Measurements from ENCODE around the gene SEPTIN6. TPM values are rescaled to one million over a fixed set of nuclear protein-coding genes. Genes with fewer than 3 reads are reported as not detected.

SEPTIN6 gene
- total and polyA plus RNA-seq, 2 donors from 2014 or later: 32.4 to 40.1 TPM

DNA sequence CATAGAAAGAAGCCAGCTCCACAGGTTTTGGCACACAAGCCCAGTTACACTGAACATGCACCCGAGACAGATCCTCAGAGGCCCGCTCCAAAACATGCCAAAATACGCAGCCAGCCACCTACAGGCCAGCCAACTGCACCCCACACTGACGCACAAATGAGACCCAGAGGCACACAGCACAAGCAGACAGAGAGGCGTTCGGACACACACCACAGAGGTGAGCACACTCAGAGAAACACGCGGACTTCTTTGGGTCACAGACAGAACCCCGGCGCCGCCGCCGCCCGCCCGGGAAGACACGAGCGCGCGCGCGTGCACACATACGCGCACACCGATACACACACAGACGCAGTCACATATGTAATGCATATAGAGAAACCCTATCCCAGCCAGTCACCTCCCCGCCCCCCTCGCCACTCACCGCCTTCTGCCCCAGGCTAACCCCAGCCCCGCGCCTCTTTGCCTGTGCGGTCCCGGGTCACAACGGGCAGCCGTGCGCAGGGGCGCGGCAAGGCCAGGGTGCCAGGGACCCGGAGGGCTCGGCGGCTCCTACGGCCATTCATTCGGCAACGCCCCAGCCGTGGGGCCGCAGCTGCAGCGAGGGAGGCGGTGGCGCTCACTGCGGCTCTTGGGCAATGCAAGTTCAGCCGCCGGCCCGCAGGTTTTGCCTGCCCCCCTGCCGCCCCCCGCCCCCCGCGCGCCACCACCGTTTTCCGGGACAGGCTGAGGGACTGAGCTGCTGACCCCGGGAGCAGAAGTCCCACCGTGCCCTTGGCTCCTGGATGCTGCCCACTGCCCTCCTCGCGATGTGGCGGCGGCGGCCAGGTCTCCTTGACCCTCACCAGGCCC, 553 bp downstream of the SEPTIN6 start:
- peak overlapping the region in 2 of 3 donors; percentile 45 to 55 for H3K9ac ChIP-seq (ENCODE audit: low read length in 3 of 3)
- TF ChIP-seq CTCF (IDR thresholded peaks at IDR 0.05; ENCODE audit: borderline replicate concordance, extremely low read depth, insufficient read depth): no peak
- H3K27me3 ChIP-seq (ENCODE audit: control insufficient read depth, insufficient read depth, low read length): no peaks in the 10 kb centered on the region
- peak overlapping the region; percentile 65 to 67 for H3K27ac ChIP-seq (ENCODE audit: low read depth in 2 of 2, low read length in 2 of 2)
- H3K9me3 ChIP-seq (ENCODE audit: control insufficient read depth in 2 of 3, insufficient read depth in 1 of 3, low read length in 3 of 3): no peaks in the 10 kb centered on the region
- peak overlapping the region; percentile 58 to 75 (median 59) for H3K4me3 ChIP-seq (ENCODE audit: low read length in 3 of 3)
- DNase-seq (peak; percentile 45 to 81 (median 55)), FAIRE-seq (no peak)
- no peaks in the 10 kb centered on the region for H3K36me3 ChIP-seq (ENCODE audit: control insufficient read depth in 2 of 3, insufficient read depth in 3 of 3, low read length in 3 of 3)
- intact Hi-C loops (cut with DNase I): no loop called here
- peaks cover 0 to 5% (median 0%) of the 10 kb centered on the region in 3 donors for H3K4me1 ChIP-seq (ENCODE audit: control insufficient read depth in 2 of 3, insufficient read depth in 2 of 3, low read depth in 1 of 3, low read length in 3 of 3)

GRCh38 chrX:119690921-119691716, 1.8 kb downstream of the SEPTIN6 start:
- intact Hi-C loops (cut with DNase I): no loop called here
- H3K27ac ChIP-seq (ENCODE audit: low read depth in 2 of 2, low read length in 2 of 2): no peak overlapping the region
- H3K27me3 ChIP-seq (ENCODE audit: control insufficient read depth, insufficient read depth, low read length): no peaks in the 10 kb centered on the region
- DNase-seq (peak in 4 of 5 donors; percentile 34 to 65 (median 59)), FAIRE-seq (no peak)
- no peaks in the 10 kb centered on the region for H3K36me3 ChIP-seq (ENCODE audit: control insufficient read depth in 2 of 3, insufficient read depth in 3 of 3, low read length in 3 of 3)
- TF ChIP-seq CTCF (IDR thresholded peaks at IDR 0.05; ENCODE audit: borderline replicate concordance, extremely low read depth, insufficient read depth): no peak
- no peak overlapping the region for H3K9ac ChIP-seq (ENCODE audit: low read length in 3 of 3)
- peaks cover 0 to 6% (median 0%) of the 10 kb centered on the region in 3 donors for H3K4me1 ChIP-seq (ENCODE audit: control insufficient read depth in 2 of 3, insufficient read depth in 2 of 3, low read depth in 1 of 3, low read length in 3 of 3)
- peak overlapping the region in 1 of 3 donors; percentile 59 for H3K4me3 ChIP-seq (ENCODE audit: low read length in 3 of 3)
- no peaks in the 10 kb centered on the region for H3K9me3 ChIP-seq (ENCODE audit: control insufficient read depth in 2 of 3, insufficient read depth in 1 of 3, low read length in 3 of 3)

- H3K4me3 ChIP-seq (ENCODE audit: low read length in 3 of 3): no peak overlapping the region
- no peaks in the 10 kb centered on the region for H3K36me3 ChIP-seq (ENCODE audit: control insufficient read depth in 2 of 3, insufficient read depth in 3 of 3, low read length in 3 of 3)
- no peak overlapping the region for H3K9ac ChIP-seq (ENCODE audit: low read length in 3 of 3)
- FAIRE-seq: no peak
- no peak overlapping the region for H3K27ac ChIP-seq (ENCODE audit: low read depth in 2 of 2, low read length in 2 of 2)
- H3K9me3 ChIP-seq (ENCODE audit: control insufficient read depth in 2 of 3, insufficient read depth in 1 of 3, low read length in 3 of 3): no peaks in the 10 kb centered on the region
- no peak for TF ChIP-seq CTCF (IDR thresholded peaks at IDR 0.05; ENCODE audit: borderline replicate concordance, extremely low read depth, insufficient read depth)
- DNase-seq: peak in 1 of 5 donors; percentile 5
- no peaks in the 10 kb centered on the region for H3K27me3 ChIP-seq (ENCODE audit: control insufficient read depth, insufficient read depth, low read length)
- peaks cover 0 to 8% (median 0%) of the 10 kb centered on the region in 3 donors for H3K4me1 ChIP-seq (ENCODE audit: control insufficient read depth in 2 of 3, insufficient read depth in 2 of 3, low read depth in 1 of 3, low read length in 3 of 3)
- intact Hi-C loops (cut with DNase I): no loop called here
These were observed 4.1 kb downstream of the SEPTIN6 start for GRCh38 chrX:119688911-119689321.
